ENCODE data around the gene CAMK2G. TPM values are rescaled to one million over a fixed set of nuclear protein-coding genes. Genes with fewer than 3 reads are reported as not detected.
A peak's percentile ranks its signal among the peaks of the same experiment; 100 is the strongest.

Gene CAMK2G
- total RNA-seq, 3 donors from 2014 or later = 53.5 to 141 (median 57.2) TPM

DNA sequence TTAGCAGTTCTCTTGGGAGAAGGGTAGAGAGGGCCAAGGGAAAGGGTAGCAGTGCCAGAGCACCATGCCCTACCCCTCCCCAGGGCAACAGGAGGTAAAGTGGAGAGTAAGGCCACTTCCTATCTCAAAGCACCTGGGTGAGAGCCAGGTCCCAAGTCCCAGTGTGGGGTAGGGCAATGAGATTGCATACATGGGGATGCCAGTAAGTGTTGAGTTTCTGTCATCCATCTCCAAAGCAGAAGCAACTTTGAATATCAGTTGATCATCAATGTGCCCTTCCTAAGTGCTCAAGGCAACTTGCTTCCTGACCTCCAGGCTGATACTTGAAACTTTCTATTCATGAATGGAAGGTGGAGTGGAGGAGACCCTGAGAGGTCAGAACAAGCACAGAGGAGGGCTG lies 2.2 kb upstream of the CAMK2G start:
- Histone ChIP-seq H3K4me3 (no peak overlapping the region), H3K4me1 (ENCODE audit: low read depth) (peaks cover 22% of the 10 kb centered on the region), H3K36me3 (ENCODE audit: low read depth) (no peaks in the 10 kb centered on the region), H3K9me3 (no peaks in the 10 kb centered on the region)
- ATAC-seq (no peak), DNase-seq (no peak)
- intact Hi-C loops (cut with DNase I, micrococcal nuclease) = no loop called here
- TF ChIP-seq, protein P1, sequence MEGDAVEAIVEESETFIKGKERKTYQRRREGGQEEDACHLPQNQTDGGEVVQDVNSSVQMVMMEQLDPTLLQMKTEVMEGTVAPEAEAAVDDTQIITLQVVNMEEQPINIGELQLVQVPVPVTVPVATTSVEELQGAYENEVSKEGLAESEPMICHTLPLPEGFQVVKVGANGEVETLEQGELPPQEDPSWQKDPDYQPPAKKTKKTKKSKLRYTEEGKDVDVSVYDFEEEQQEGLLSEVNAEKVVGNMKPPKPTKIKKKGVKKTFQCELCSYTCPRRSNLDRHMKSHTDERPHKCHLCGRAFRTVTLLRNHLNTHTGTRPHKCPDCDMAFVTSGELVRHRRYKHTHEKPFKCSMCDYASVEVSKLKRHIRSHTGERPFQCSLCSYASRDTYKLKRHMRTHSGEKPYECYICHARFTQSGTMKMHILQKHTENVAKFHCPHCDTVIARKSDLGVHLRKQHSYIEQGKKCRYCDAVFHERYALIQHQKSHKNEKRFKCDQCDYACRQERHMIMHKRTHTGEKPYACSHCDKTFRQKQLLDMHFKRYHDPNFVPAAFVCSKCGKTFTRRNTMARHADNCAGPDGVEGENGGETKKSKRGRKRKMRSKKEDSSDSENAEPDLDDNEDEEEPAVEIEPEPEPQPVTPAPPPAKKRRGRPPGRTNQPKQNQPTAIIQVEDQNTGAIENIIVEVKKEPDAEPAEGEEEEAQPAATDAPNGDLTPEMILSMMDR (IDR thresholded peaks at IDR 0.05) = no peak

DNA sequence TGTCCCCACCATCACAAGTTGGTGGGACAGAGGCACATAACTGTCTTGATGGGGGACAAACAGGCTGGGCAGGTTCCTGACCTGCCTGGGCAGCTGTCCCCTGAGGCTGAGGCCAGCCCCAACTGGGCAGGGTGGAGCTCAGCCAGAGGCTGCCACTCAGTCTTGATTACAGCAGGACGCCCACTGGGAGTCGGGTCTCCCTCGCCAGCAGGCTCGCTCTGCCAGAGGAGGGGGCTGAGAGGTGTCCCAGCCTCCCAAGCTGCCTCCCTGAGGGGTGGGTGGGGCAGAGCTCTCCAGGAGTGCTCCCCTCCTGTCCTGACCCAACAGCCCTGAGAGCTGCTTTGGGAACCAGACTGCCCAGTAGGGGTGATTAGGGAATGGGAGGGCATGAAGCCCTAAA lies 1.8 kb upstream of the CAMK2G start:
- intact Hi-C loops (cut with DNase I, micrococcal nuclease) = no loop called here
- no peaks in the 10 kb centered on the region for H3K9me3 ChIP-seq
- ATAC-seq = no peak
- peaks cover 26% of the 10 kb centered on the region for H3K4me1 ChIP-seq (ENCODE audit: low read depth)
- TF ChIP-seq, protein P1 (IDR thresholded peaks at IDR 0.05) = no peak
- no peak overlapping the region for H3K4me3 ChIP-seq
- DNase-seq = no peak
- no peaks in the 10 kb centered on the region for H3K36me3 ChIP-seq (ENCODE audit: low read depth)

DNA sequence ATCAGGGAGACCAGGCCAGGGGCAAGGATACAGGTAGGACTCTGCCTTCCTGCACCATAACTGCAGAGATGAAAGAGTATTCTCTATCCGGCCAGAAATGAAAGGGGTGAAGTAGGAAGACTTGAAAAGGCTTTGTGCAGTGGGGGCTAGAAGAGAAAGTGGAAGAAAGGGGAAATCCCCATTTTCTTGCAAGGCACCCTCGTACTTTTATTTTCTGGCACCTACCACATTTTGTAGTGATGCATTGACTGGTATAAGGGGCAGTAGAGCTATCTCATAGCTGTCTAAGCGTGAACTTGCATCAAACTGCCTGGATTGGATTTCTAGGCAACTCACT lies 752 bp upstream of the CAMK2G start:
- peaks cover 33% of the 10 kb centered on the region for H3K4me1 ChIP-seq (ENCODE audit: low read depth)
- no peak for DNase-seq
- peak overlapping the region; percentile 19 for H3K4me3 ChIP-seq
- intact Hi-C loops (cut with DNase I, micrococcal nuclease) = no loop called here
- H3K36me3 ChIP-seq (ENCODE audit: low read depth) = no peaks in the 10 kb centered on the region
- TF ChIP-seq, protein P1 (IDR thresholded peaks at IDR 0.05) = no peak
- no peaks in the 10 kb centered on the region for H3K9me3 ChIP-seq
- ATAC-seq = no peak

DNA sequence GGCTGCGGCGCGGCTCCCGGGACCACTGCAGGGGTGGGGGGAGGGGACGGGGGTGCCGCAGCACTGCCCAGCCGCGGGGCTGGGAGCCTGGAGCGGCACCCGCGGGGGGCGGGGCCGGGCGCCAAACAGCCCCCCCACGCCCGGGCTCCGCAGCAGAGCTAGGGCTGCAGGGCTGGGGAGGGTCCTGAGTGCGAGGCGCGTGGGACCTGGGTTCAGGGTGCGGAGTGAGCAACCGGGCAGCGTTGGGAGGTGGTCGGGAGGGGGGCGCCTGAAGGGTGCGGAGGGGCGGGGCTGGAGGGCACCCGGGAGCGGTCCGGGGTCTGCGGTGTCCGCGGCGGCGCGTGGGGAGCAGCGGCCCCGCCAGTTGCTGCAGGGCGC lies 528 bp downstream of the CAMK2G start:
- no peaks in the 10 kb centered on the region for H3K36me3 ChIP-seq (ENCODE audit: low read depth)
- TF ChIP-seq, protein P1 (IDR thresholded peaks at IDR 0.05) = no peak
- DNase-seq = peak in 1 of 3 donors; percentile 75
- peaks cover 34% of the 10 kb centered on the region for H3K4me1 ChIP-seq (ENCODE audit: low read depth)
- intact Hi-C loops (cut with DNase I, micrococcal nuclease) = no loop called here
- peak overlapping the region; percentile 63 for H3K4me3 ChIP-seq
- no peak for ATAC-seq
- no peaks in the 10 kb centered on the region for H3K9me3 ChIP-seq

DNA sequence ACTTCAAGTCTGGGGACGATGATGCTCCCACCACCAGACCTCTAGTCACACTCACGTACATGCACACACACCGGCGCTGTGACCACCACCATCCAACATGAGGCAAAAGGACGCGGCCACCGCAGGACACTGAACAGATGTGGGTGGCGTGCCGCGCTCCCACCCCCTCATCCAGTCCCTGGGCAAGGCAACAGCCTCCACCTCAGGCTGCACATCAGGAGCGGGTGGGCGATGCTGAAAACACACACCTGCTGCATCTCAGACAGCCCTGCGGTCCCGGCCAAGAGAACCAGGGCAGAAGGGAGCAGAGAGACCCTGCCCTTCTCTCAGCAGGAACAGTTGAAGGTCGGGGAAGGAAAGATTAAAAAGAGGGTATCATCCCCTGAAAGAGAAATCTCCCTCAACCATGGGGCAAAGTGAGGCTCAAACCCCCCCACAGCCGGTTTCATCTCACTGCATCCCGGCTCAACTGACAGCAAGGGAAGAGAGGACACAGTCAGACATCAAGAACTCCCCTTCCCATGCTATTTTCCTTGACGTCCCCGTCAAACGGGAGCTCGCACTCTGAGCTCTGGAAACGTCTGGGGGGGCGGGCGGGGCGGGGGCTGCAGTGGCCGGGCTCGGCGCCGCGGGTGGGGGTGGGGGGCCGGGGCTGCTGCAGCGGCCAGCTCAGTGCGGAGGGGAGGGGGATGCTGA lies 1.1 kb downstream of the CAMK2G start:
- TF ChIP-seq, protein P1 (IDR thresholded peaks at IDR 0.05) = no peak
- Histone ChIP-seq H3K4me1 (ENCODE audit: low read depth) (peaks cover 37% of the 10 kb centered on the region), H3K9me3 (no peaks in the 10 kb centered on the region), H3K4me3 (peak overlapping the region; percentile 63), H3K36me3 (ENCODE audit: low read depth) (no peaks in the 10 kb centered on the region)
- DNase-seq (peak in 2 of 3 donors; percentile 48 to 68), ATAC-seq (no peak)
- intact Hi-C loops (cut with DNase I, micrococcal nuclease) = no loop called here
